ENCODE measurements around the gene RTL10.
A peak's percentile ranks its signal among the peaks of the same experiment; 100 is the strongest.

Gene RTL10

DNA sequence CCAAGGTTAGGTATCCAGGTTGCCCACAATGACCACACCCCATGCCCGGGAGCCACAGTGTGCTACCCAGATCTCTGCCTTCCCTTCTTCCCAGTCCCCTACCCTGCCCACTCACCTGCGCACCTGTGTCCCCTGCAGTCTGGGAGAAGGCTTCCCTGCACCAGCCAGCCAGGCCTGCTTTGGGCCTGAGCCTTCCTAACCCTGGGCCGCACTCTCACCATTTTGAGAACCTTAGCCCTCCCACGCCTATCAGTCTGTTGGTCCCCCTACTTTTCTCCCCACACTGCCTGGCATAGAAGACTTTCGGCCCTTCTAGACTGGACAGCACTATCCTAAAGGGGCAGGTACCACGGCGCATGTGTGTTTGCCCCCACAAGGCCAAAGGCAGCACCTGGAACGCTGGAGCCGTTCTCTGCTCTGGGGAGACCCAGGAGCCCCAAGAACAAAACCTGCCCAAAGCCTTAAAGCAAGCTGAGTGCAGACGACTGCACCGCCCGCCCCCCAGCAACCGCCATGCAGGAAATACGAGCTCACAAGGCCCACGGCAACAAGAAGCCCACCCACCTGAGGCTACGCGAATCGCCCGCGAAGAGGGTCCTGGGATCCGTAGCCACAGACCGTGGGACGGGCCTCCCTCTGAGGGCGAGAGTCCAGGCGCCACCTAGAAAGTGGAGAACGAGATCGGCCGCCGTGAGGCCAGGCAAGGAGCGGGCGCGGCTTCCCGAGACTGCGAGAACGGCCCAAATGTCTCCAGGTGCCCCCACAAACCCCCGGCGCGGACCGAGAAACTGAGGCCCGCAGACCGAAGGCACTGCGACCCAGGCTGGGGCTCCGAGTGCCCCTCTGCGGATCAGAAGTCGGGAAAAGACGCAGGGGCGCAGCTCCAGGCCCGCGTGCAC is 546 bp downstream of the RTL10 start (continued):
- TF ChIP-seq, protein P1, sequence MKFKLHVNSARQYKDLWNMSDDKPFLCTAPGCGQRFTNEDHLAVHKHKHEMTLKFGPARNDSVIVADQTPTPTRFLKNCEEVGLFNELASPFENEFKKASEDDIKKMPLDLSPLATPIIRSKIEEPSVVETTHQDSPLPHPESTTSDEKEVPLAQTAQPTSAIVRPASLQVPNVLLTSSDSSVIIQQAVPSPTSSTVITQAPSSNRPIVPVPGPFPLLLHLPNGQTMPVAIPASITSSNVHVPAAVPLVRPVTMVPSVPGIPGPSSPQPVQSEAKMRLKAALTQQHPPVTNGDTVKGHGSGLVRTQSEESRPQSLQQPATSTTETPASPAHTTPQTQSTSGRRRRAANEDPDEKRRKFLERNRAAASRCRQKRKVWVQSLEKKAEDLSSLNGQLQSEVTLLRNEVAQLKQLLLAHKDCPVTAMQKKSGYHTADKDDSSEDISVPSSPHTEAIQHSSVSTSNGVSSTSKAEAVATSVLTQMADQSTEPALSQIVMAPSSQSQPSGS (tag by site-specific recombination; IDR thresholded peaks at IDR 0.05; ENCODE audit: low read depth), result no peak
- TF ChIP-seq ZNF350 (tag by site-specific recombination; IDR thresholded peaks at IDR 0.05) (no peak), ZNF555 (tag by site-specific recombination; conservative IDR thresholded peaks at IDR 0.05) (no peak), ZBTB20 (tag by site-specific recombination; IDR thresholded peaks at IDR 0.05) (no peak), ZNF670 (tag by site-specific recombination; IDR thresholded peaks at IDR 0.05; ENCODE audit: low read depth) (no peak), ZNF624 (tag by site-specific recombination; IDR thresholded peaks at IDR 0.05) (no peak), ZNF335 (tag by site-specific recombination; conservative IDR thresholded peaks at IDR 0.05) (peak; percentile 70; the same call in 1 of the 2 replicates), ZNF2 (tag by site-specific recombination; IDR thresholded peaks at IDR 0.05) (peak; percentile 14; the same call in 1 of the 2 replicates), HOXC10 (CRISPR knock-in tag; IDR thresholded peaks at IDR 0.05) (peak; percentile 74; the same call in 1 of the 2 replicates), ZNF391 (tag by site-specific recombination; IDR thresholded peaks at IDR 0.05; ENCODE audit: borderline replicate concordance, low read depth) (peak; percentile 29; the same call in 1 of the 2 replicates), HOXA7 (CRISPR knock-in tag; IDR thresholded peaks at IDR 0.05; ENCODE audit: borderline replicate concordance) (no peak), ZNF311 (tag by site-specific recombination; IDR thresholded peaks at IDR 0.05; ENCODE audit: borderline replicate concordance) (no peak), ZNF24 (tag by site-specific recombination; IDR thresholded peaks at IDR 0.05) (no peak), YY2 (tag by site-specific recombination; IDR thresholded peaks at IDR 0.05) (no peak), ZNF121 (tag by site-specific recombination; IDR thresholded peaks at IDR 0.05) (0 out of 2 replicates have a peak, but pooled peaks have one; percentile 6)
- TF ChIP-seq, protein P2, sequence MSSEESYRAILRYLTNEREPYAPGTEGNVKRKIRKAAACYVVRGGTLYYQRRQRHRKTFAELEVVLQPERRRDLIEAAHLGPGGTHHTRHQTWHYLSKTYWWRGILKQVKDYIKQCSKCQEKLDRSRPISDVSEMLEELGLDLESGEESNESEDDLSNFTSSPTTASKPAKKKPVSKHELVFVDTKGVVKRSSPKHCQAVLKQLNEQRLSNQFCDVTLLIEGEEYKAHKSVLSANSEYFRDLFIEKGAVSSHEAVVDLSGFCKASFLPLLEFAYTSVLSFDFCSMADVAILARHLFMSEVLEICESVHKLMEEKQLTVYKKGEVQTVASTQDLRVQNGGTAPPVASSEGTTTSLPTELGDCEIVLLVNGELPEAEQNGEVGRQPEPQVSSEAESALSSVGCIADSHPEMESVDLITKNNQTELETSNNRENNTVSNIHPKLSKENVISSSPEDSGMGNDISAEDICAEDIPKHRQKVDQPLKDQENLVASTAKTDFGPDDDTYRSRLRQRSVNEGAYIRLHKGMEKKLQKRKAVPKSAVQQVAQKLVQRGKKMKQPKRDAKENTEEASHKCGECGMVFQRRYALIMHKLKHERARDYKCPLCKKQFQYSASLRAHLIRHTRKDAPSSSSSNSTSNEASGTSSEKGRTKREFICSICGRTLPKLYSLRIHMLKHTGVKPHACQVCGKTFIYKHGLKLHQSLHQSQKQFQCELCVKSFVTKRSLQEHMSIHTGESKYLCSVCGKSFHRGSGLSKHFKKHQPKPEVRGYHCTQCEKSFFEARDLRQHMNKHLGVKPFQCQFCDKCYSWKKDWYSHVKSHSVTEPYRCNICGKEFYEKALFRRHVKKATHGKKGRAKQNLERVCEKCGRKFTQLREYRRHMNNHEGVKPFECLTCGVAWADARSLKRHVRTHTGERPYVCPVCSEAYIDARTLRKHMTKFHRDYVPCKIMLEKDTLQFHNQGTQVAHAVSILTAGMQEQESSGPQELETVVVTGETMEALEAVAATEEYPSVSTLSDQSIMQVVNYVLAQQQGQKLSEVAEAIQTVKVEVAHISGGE (tag by site-specific recombination; conservative IDR thresholded peaks at IDR 0.05; ENCODE audit: low read depth), result no peak
- TF ChIP-seq, protein P3, sequence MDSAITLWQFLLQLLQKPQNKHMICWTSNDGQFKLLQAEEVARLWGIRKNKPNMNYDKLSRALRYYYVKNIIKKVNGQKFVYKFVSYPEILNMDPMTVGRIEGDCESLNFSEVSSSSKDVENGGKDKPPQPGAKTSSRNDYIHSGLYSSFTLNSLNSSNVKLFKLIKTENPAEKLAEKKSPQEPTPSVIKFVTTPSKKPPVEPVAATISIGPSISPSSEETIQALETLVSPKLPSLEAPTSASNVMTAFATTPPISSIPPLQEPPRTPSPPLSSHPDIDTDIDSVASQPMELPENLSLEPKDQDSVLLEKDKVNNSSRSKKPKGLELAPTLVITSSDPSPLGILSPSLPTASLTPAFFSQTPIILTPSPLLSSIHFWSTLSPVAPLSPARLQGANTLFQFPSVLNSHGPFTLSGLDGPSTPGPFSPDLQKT (IDR thresholded peaks at IDR 0.05; ENCODE audit: borderline replicate concordance, low read depth, low read length), result no peak
- TF ChIP-seq, protein P4, sequence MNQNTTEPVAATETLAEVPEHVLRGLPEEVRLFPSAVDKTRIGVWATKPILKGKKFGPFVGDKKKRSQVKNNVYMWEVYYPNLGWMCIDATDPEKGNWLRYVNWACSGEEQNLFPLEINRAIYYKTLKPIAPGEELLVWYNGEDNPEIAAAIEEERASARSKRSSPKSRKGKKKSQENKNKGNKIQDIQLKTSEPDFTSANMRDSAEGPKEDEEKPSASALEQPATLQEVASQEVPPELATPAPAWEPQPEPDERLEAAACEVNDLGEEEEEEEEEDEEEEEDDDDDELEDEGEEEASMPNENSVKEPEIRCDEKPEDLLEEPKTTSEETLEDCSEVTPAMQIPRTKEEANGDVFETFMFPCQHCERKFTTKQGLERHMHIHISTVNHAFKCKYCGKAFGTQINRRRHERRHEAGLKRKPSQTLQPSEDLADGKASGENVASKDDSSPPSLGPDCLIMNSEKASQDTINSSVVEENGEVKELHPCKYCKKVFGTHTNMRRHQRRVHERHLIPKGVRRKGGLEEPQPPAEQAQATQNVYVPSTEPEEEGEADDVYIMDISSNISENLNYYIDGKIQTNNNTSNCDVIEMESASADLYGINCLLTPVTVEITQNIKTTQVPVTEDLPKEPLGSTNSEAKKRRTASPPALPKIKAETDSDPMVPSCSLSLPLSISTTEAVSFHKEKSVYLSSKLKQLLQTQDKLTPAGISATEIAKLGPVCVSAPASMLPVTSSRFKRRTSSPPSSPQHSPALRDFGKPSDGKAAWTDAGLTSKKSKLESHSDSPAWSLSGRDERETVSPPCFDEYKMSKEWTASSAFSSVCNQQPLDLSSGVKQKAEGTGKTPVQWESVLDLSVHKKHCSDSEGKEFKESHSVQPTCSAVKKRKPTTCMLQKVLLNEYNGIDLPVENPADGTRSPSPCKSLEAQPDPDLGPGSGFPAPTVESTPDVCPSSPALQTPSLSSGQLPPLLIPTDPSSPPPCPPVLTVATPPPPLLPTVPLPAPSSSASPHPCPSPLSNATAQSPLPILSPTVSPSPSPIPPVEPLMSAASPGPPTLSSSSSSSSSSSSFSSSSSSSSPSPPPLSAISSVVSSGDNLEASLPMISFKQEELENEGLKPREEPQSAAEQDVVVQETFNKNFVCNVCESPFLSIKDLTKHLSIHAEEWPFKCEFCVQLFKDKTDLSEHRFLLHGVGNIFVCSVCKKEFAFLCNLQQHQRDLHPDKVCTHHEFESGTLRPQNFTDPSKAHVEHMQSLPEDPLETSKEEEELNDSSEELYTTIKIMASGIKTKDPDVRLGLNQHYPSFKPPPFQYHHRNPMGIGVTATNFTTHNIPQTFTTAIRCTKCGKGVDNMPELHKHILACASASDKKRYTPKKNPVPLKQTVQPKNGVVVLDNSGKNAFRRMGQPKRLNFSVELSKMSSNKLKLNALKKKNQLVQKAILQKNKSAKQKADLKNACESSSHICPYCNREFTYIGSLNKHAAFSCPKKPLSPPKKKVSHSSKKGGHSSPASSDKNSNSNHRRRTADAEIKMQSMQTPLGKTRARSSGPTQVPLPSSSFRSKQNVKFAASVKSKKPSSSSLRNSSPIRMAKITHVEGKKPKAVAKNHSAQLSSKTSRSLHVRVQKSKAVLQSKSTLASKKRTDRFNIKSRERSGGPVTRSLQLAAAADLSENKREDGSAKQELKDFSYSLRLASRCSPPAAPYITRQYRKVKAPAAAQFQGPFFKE (tag by site-specific recombination; IDR thresholded peaks at IDR 0.05; ENCODE audit: borderline replicate concordance), result no peak
- TF ChIP-seq, protein P5, sequence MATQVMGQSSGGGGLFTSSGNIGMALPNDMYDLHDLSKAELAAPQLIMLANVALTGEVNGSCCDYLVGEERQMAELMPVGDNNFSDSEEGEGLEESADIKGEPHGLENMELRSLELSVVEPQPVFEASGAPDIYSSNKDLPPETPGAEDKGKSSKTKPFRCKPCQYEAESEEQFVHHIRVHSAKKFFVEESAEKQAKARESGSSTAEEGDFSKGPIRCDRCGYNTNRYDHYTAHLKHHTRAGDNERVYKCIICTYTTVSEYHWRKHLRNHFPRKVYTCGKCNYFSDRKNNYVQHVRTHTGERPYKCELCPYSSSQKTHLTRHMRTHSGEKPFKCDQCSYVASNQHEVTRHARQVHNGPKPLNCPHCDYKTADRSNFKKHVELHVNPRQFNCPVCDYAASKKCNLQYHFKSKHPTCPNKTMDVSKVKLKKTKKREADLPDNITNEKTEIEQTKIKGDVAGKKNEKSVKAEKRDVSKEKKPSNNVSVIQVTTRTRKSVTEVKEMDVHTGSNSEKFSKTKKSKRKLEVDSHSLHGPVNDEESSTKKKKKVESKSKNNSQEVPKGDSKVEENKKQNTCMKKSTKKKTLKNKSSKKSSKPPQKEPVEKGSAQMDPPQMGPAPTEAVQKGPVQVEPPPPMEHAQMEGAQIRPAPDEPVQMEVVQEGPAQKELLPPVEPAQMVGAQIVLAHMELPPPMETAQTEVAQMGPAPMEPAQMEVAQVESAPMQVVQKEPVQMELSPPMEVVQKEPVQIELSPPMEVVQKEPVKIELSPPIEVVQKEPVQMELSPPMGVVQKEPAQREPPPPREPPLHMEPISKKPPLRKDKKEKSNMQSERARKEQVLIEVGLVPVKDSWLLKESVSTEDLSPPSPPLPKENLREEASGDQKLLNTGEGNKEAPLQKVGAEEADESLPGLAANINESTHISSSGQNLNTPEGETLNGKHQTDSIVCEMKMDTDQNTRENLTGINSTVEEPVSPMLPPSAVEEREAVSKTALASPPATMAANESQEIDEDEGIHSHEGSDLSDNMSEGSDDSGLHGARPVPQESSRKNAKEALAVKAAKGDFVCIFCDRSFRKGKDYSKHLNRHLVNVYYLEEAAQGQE (tag by site-specific recombination; IDR thresholded peaks at IDR 0.05), result peak; percentile 12; the same call in 1 of the 2 replicates
- TF ChIP-seq, protein P6, sequence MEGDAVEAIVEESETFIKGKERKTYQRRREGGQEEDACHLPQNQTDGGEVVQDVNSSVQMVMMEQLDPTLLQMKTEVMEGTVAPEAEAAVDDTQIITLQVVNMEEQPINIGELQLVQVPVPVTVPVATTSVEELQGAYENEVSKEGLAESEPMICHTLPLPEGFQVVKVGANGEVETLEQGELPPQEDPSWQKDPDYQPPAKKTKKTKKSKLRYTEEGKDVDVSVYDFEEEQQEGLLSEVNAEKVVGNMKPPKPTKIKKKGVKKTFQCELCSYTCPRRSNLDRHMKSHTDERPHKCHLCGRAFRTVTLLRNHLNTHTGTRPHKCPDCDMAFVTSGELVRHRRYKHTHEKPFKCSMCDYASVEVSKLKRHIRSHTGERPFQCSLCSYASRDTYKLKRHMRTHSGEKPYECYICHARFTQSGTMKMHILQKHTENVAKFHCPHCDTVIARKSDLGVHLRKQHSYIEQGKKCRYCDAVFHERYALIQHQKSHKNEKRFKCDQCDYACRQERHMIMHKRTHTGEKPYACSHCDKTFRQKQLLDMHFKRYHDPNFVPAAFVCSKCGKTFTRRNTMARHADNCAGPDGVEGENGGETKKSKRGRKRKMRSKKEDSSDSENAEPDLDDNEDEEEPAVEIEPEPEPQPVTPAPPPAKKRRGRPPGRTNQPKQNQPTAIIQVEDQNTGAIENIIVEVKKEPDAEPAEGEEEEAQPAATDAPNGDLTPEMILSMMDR (tag by site-specific recombination; IDR thresholded peaks at IDR 0.05), result no peak; the same call in 1 of the 2 replicates
